Measurements from ENCODE around the gene SOX2.

The SOX2 gene

GRCh38 chr3:181711325-181712135 lies at the start of gene SOX2:
SOX2 (plus strand) TSS chr3:181711925; CDS start chr3:181712361, 436 bp downstream.
- DNase-seq (ENCODE audit: low spot score), result peak; percentile 96

GRCh38 chr3:181683563-181683962 lies 28.2 kb upstream of the SOX2 start:
- no peak for DNase-seq (ENCODE audit: low spot score)

- no peak for DNase-seq (ENCODE audit: low spot score)
Observed at GRCh38 chr3:181687190-181687589, 24.5 kb upstream of the SOX2 start.

- no peak for DNase-seq (ENCODE audit: low spot score)
Observed at GRCh38 chr3:181687731-181688130, 24.0 kb upstream of the SOX2 start.

- DNase-seq (ENCODE audit: low spot score), result no peak
Observed at GRCh38 chr3:181689546-181689945, 22.2 kb upstream of the SOX2 start.

- no peak for DNase-seq (ENCODE audit: low spot score)
Observed at GRCh38 chr3:181690769-181691168, 21.0 kb upstream of the SOX2 start.

- no peak for DNase-seq (ENCODE audit: low spot score)
Observed at GRCh38 chr3:181691901-181692300, 19.8 kb upstream of the SOX2 start.

GRCh38 chr3:181692311-181693145 lies 19.2 kb upstream of the SOX2 start:
- no peak for DNase-seq (ENCODE audit: low spot score)

- no peak for DNase-seq (ENCODE audit: low spot score)
Observed at GRCh38 chr3:181693280-181693679, 18.4 kb upstream of the SOX2 start.

- peak; percentile 78 for DNase-seq (ENCODE audit: low spot score)
Observed at GRCh38 chr3:181694805-181695660, 16.7 kb upstream of the SOX2 start.

GRCh38 chr3:181695661-181696491 lies 15.8 kb upstream of the SOX2 start:
- DNase-seq (ENCODE audit: low spot score), result peak; percentile 66

- no peak for DNase-seq (ENCODE audit: low spot score)
Observed at GRCh38 chr3:181696626-181697230, 15.0 kb upstream of the SOX2 start.

GRCh38 chr3:181698263-181698954 lies 13.3 kb upstream of the SOX2 start:
- DNase-seq (ENCODE audit: low spot score), result no peak

GRCh38 chr3:181699171-181699903 lies 12.4 kb upstream of the SOX2 start:
- peak; percentile 86 for DNase-seq (ENCODE audit: low spot score)

- DNase-seq (ENCODE audit: low spot score), result peak; percentile 94
Observed at GRCh38 chr3:181700168-181701087, 11.3 kb upstream of the SOX2 start.

GRCh38 chr3:181701096-181701495 lies 10.6 kb upstream of the SOX2 start:
- DNase-seq (ENCODE audit: low spot score), result no peak

- DNase-seq (ENCODE audit: low spot score), result no peak
Observed at GRCh38 chr3:181703601-181704420, 7.9 kb upstream of the SOX2 start.
